Stomach (tissue), 9 donors: ENCODE results near the gene NDUFAF5. TPM values are rescaled to one million over a fixed set of nuclear protein-coding genes. Genes with fewer than 3 reads are reported as not detected.
A peak's percentile ranks its signal among the peaks of the same experiment; 100 is the strongest.

Experiments used
- DNase-seq, 2 donors: peaks; one replicate each; pipeline versions ENCODE4 v3.0.0 to v3.0.0-alpha.2; 2013 to 2019
- H3K27ac ChIP-seq, 5 donors: fragments of 200-600 bp in 4 of 5; sonication (generic) in 4 of 5; one replicate each; pipeline ENCODE4 v1.5.1; 2013 to 2019; ENCODE audit warnings: mild to moderate bottlenecking in 1 of 5, moderate library complexity in 1 of 5
- H3K27me3 ChIP-seq, 3 donors: fragments of 200-600 bp; sonication (generic); one replicate each; pipeline ENCODE4 v1.5.1; 2017 to 2019; ENCODE audit warnings: mixed run types in 1 of 3
- H3K36me3 ChIP-seq, 4 donors: fragments of 200-600 bp; sonication (generic); 1 replicate in 3 of 4; 2 replicates in 1 of 4; pipeline ENCODE4 v1.5.1; 2016 to 2019
- H3K4me1 ChIP-seq, 4 donors: fragments of 200-600 bp; sonication (generic); one replicate each; pipeline ENCODE4 v1.5.1; 2016 to 2019
- H3K4me3 ChIP-seq, 4 donors: fragments of 200-600 bp; sonication (generic) in 3 of 4; one replicate each; pipeline ENCODE4 v1.5.1; 2016 to 2019; ENCODE audit warnings: mild to moderate bottlenecking in 1 of 4
- H3K9me3 ChIP-seq, 4 donors: fragments of 200-600 bp; sonication (generic); one replicate each; pipeline ENCODE4 v1.5.1; 2016 to 2019
- CTCF ChIP-seq, 7 experiments: fragments of 450-650 bp in 4 of 7; fragments of 200-600 bp in 3 of 7; sonication (generic) in 3 of 7; IDR thresholded peaks; one replicate each; pipeline ENCODE4 v1.5.1; 2016 to 2019; ENCODE audit warnings: antibody characterized with exemption in 7 of 7, control low read depth in 2 of 7, mild to moderate bottlenecking in 1 of 7
- EP300 ChIP-seq: sonication (generic); formaldehyde crosslinking; IDR thresholded peaks from one replicate; pipeline ENCODE4 v1.6.1; 2017; ENCODE audit warnings: antibody characterized with exemption
- POLR2A ChIP-seq, 4 donors: fragments of 450-650 bp; IDR thresholded peaks; one replicate each; pipeline ENCODE4 v1.6.1; 2016; ENCODE audit warnings: antibody characterized with exemption in 4 of 4, control low read depth in 2 of 4, mild to moderate bottlenecking in 1 of 4, moderate library complexity in 1 of 4
- POLR2AphosphoS5 ChIP-seq, 3 donors: sonication (generic); formaldehyde crosslinking; IDR thresholded peaks; one replicate each; pipeline ENCODE4 v1.6.1; 2016; ENCODE audit warnings: antibody characterized with exemption in 3 of 3
- WGBS, 5 donors: extraction: QIAGEN DNeasy Blood & Tissue Kit in 3 of 5; methylation state at CpG; one replicate each; pipeline versions ENCODE4 v1.1.5 to v1.1.7; 2013 to 2018; 5-methylcytosine and 5-hydroxymethylcytosine counted together
- intact Hi-C: fragments of 100-400 bp; cut with DNase I; formaldehyde crosslinking; loops from one replicate; pipeline ENCODE4 v1.15.1; 2023; ENCODE audit warnings: low total_unique reads
- polyA plus RNA-seq, 3 donors: library from polyadenylated mRNA; stranded (reverse); fragments of 200-250 nt; gene quantifications; one replicate each; pipeline ENCODE4 v1.2.3, GENCODE V29; 2013
- total RNA-seq, 5 donors: library from RNA; depleted of rRNA; stranded (reverse); fragments of >200 nt; gene quantifications; one replicate each; pipeline versions ENCODE4 v1.1.0 to v1.2.3, GENCODE V29; 2014 to 2016
- donor health status: healthy with polysubstance abuse.
- donor health status: Bipolar disorder and iron deficiency.
- donor health status: healthy.

The NDUFAF5 gene
- total and polyA plus RNA-seq, 8 donors = 2.3 to 51.8 (median 25.0) TPM

DNA sequence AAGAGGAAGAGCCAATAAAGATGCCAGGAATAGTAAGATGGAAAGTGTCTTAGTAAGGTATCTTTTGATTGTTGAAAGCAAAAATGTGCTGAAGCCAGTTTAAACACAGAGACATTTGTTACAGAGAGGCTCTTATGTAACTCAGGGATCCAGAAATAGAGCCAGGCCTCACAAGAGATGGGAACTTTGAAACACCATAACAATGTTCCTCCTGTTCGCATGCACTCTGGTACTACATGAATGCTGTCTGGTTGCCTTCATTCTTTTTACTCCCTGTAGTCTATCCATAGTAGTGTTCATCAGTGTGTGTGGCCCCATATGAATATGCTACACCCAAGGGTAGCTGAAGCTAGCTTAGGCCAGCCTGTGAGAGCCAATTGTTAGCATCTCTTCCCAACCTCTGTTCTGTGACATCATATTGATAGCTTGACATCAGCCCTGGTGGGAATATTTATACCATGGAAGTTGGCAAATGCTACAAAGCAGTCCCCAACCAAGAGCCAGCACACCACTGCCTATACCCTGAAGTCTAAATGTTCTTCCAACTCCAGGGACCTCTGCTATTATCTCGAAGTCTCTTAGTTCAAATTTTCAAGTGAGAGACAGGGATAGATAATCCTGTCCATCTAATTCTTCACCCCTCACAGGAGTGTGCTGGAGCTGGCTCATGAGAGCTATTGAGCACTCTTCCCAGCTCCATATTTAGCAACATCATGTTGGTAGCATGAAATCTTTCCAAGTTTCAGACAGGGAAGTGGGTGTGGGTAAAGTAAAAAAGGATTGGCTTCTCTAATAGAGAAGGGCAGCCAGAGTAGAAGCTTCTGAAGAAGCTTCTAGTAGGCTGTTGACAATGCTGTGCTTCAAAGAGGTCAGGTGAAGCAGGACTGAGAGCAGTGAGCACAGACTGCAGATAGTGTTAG lies 7.0 kb downstream of the NDUFAF5 start:
- Histone ChIP-seq H3K4me1 (peaks cover 4 to 36% (median 18%) of the 10 kb centered on the region in 4 donors), H3K27me3 (no peaks in the 10 kb centered on the region), H3K4me3 (no peak overlapping the region), H3K9me3 (no peaks in the 10 kb centered on the region), H3K36me3 (peaks cover 68 to 83% (median 80%) of the 10 kb centered on the region in 4 donors), H3K27ac (peak overlapping the region in 1 of 5 donors; percentile 3)
- intact Hi-C loops = no loop called here
- 90 to 100% (median 91%) methylated on average over 2 of the region's 2 CpGs for WGBS, 5 donors
- TF ChIP-seq CTCF (IDR thresholded peaks at IDR 0.05) (no peak), EP300 (no peak)
- DNase-seq = no peak

GRCh38 chr20:13793001-13793400 lies 8.2 kb downstream of the NDUFAF5 start:
- DNase-seq = no peak
- no peaks in the 10 kb centered on the region for H3K9me3 ChIP-seq
- H3K4me3 ChIP-seq = no peak overlapping the region
- peaks cover 69 to 91% (median 88%) of the 10 kb centered on the region in 4 donors for H3K36me3 ChIP-seq
- no peaks in the 10 kb centered on the region for H3K27me3 ChIP-seq
- WGBS, 5 donors = 88 to 97% (median 95%) methylated on average over 1 of the region's 1 CpG
- no peak overlapping the region for H3K27ac ChIP-seq
- intact Hi-C loops = no loop called here
- TF ChIP-seq POLR2AphosphoS5 (IDR thresholded peaks at IDR 0.05) (no peak), CTCF (IDR thresholded peaks at IDR 0.05) (no peak), POLR2A (IDR thresholded peaks at IDR 0.05) (no peak), EP300 (no peak)
- H3K4me1 ChIP-seq = peaks cover 0 to 24% (median 9%) of the 10 kb centered on the region in 4 donors

DNA sequence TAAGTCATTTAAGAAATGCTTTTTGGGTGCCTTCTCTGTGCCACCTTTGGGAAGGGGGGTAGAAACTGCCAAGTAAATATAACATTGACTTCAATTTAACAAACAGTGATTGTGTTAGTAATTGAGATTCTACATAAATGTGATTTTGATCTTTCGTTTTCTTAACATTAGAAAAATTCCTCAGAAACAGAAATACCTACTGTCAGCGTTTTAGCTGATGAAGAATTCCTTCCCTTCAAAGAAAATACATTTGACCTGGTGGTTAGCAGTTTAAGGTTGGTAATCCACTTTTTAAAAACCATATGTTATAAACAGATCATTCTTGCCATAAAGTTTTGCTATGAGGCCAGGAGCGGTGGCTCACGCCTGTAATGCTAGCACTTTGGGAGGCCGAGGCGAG lies 9.8 kb downstream of the NDUFAF5 start:
- H3K27me3 ChIP-seq = no peaks in the 10 kb centered on the region
- peaks cover 0 to 18% (median 6%) of the 10 kb centered on the region in 4 donors for H3K4me1 ChIP-seq
- WGBS, 5 donors = 95 to 99% (median 97%) methylated on average over 6 of the region's 6 CpGs
- intact Hi-C loops = no loop called here
- no peak overlapping the region for H3K27ac ChIP-seq
- DNase-seq = no peak
- H3K9me3 ChIP-seq = no peaks in the 10 kb centered on the region
- peaks cover 65 to 100% (median 93%) of the 10 kb centered on the region in 4 donors for H3K36me3 ChIP-seq
- no peak overlapping the region for H3K4me3 ChIP-seq
- no peak for TF ChIP-seq EP300
- no peak for TF ChIP-seq POLR2A (IDR thresholded peaks at IDR 0.05)
- TF ChIP-seq CTCF (IDR thresholded peaks at IDR 0.05) = no peak
- TF ChIP-seq POLR2AphosphoS5 (IDR thresholded peaks at IDR 0.05) = no peak

- intact Hi-C loops = no loop called here
- DNase-seq = no peak
- peaks cover 0 to 20% (median 6%) of the 10 kb centered on the region in 4 donors for H3K4me1 ChIP-seq
- TF ChIP-seq POLR2A (IDR thresholded peaks at IDR 0.05) (no peak), EP300 (no peak), POLR2AphosphoS5 (IDR thresholded peaks at IDR 0.05) (no peak), CTCF (IDR thresholded peaks at IDR 0.05) (no peak)
- WGBS, 5 donors = 61 to 91% (median 77%) methylated on average over 5 of the region's 5 CpGs
- H3K27me3 ChIP-seq = no peaks in the 10 kb centered on the region
- H3K27ac ChIP-seq = no peak overlapping the region
- H3K4me3 ChIP-seq = no peak overlapping the region
- H3K9me3 ChIP-seq = no peaks in the 10 kb centered on the region
- H3K36me3 ChIP-seq = peaks cover 41 to 92% (median 82%) of the 10 kb centered on the region in 4 donors
These were observed 14.2 kb downstream of the NDUFAF5 start for GRCh38 chr20:13799040-13799439.
